ENCODE results near the gene PLSCR1.

The PLSCR1 gene

GRCh38 chr3:146544002-146544928 lies at the start of gene PLSCR1:
Gene PLSCR1 (minus strand): TSS chr3:146544607. CDS start chr3:146536552, 8,055 bp downstream.
- DNase-seq: peak; percentile 88

DNA sequence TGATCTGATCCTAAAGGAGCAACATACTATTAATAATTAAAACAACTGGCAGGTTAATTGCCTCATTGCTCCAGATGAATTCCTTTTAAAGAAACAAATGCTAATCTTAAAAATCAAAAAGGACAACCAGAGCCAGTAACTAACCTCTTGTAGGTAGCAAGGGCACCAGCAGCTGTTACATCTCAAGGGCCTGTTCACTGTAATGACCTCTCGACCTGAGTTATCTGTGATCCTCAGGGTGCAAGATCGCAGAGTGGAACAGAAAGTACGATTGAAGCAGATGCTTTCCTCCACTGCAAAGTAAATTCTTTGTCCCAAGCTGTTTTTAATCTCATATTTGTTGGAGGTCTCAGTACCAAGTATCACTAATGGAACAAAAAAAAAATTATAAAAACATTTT lies 49.4 kb upstream of the PLSCR1 start:
- no peak for DNase-seq

GRCh38 chr3:146590521-146590920 lies 46.1 kb upstream of the PLSCR1 start:
- DNase-seq: no peak

GRCh38 chr3:146589899-146590508 lies 45.6 kb upstream of the PLSCR1 start:
- DNase-seq: no peak

GRCh38 chr3:146585156-146585555 lies 40.7 kb upstream of the PLSCR1 start:
- DNase-seq: no peak

- no peak for DNase-seq
These were observed 37.6 kb upstream of the PLSCR1 start for GRCh38 chr3:146581951-146582467.

- DNase-seq: no peak
These were observed 36.7 kb upstream of the PLSCR1 start for GRCh38 chr3:146581080-146581601.

- DNase-seq: no peak
These were observed 33.3 kb upstream of the PLSCR1 start for GRCh38 chr3:146577662-146578061.

DNA sequence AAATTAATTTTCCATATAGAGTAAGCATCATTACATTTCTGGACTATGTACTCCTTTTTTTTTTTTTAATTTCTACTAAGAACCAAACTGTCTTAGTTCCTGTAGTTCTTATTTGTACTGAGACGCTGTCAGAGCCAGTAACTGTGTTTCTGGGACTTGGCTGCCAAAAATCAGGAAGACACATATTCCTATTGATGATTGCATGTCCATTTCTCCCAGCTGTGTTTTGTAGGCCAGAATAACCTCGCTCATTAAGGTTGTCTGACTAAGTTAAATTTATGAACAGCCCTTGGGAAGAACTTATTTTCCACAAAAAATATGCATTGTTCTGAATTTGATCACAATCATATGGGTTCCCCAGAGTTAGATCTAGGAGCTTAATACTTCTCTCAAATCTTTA lies 31.2 kb upstream of the PLSCR1 start:
- no peak for DNase-seq

DNA sequence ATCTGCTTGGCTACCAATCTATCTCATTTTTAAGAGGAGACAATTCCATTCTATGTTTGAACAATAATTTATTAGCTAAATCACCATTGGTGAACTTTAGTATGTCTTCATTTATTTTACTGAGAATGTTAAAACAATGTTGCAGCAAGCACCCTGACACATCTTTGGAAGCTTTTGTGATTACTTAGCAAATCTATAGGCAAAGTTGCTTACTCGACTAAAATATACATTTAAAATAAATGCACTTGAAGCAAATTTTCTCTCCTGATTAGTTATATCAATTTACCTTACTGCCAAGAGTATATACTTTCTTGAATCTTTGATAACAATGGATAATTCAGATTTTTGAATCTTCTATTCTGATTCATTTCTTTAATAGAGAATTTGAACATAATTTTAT lies 29.8 kb upstream of the PLSCR1 start:
- DNase-seq: no peak

GRCh38 chr3:146569314-146569713 lies 24.9 kb upstream of the PLSCR1 start:
- DNase-seq: no peak

- no peak for DNase-seq
These were observed 21.7 kb upstream of the PLSCR1 start for GRCh38 chr3:146566138-146566537.

- DNase-seq: no peak
These were observed 17.5 kb upstream of the PLSCR1 start for GRCh38 chr3:146561879-146562278.

- DNase-seq: no peak
These were observed 17.1 kb upstream of the PLSCR1 start for GRCh38 chr3:146561463-146561862.

DNA sequence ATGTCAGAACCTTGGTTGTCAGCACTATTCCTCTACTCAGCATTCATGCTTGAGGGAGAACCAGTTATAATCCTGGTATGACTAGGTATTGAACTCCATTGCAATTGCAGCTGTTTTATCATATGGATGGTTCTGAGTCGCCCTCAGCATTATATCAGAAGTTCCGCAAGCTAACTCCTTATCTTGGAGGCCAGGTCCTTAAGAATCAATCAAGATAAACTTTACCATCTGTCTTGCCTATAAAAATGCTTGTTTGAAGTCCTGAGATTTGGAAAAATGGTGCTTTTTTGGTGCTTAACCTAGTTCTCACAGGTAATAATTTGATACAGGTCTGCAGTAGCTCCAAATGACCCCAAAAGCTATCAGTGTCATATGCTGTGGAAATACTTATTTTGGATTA lies 16.3 kb upstream of the PLSCR1 start:
- no peak for DNase-seq

DNA sequence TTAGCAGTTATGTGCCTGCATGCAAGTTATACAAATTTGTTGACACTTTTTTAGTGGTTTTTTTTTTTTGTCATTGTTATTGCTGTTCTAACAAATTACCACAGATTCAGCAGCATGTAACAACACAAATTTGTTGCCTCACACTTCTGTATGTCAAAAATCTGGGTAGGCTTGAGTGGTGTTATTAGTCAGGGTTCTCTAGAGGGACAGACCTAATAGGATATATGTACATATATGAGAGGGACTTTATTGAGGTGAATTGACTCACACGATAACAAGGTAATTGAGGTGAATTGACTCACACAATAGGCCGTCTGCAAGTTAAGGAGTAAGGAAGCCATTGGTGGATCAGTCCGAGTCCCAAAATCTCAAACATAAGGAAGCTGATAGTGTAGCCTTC lies 15.0 kb upstream of the PLSCR1 start:
- DNase-seq: no peak

- DNase-seq: no peak
These were observed 14.4 kb upstream of the PLSCR1 start for GRCh38 chr3:146558781-146559180.

- DNase-seq: no peak
These were observed 13.3 kb upstream of the PLSCR1 start for GRCh38 chr3:146557745-146558144.

DNA sequence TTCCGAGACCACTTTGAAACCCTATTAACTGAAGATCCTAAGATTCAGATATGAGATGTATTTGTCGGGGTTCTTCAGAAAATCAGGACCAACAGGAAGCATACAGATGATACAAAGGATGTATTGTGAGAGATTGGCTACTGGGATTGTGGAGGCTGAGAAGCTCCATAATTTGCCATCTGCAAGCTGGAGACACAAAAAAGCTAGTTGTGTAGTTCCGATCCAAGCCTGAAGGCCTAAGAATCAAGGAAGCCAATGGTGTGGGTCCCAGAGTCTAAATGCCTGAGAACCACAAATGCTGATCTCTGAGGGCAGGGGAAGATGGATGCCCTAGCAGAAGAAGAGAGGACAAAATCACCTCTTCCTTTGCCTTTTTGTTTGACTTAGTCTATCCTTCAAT lies 10.9 kb upstream of the PLSCR1 start:
- no peak for DNase-seq

- DNase-seq: no peak
These were observed 9.8 kb upstream of the PLSCR1 start for GRCh38 chr3:146554151-146554760.

DNA sequence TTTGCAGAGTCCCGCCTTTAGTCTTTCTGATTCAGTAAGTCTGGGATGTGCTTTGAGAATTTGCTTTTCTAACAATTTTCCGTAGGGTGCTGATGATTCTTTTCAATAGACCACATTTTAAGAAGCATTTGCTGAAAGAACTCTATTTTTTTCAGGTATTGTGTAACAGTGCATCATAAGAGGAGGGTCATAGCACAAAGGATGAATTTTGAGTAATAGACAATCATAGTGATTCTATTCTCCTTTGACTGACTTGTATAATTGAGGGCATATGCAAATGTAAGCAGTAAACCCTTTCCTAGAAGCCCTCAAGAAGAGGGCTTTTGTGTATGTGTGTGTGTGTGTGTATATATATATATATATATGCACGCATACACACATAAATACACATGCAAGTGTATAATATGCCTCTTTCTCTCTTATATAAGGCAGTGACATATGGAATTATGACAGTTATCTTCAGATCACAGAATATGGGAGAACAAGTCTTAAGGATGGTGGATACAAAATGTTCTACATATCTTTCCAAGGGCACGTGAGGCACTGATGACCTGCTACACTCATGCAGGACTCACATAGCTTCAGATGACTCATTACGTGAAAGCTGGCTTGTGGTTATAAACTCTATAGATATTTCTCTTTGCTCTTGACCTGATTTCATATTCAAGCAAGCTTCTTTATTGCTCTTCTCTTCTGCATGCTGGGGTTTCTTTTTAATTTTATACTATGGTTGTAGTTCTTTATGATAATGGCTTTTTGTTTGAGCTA lies 6.5 kb upstream of the PLSCR1 start:
- no peak for DNase-seq

DNA sequence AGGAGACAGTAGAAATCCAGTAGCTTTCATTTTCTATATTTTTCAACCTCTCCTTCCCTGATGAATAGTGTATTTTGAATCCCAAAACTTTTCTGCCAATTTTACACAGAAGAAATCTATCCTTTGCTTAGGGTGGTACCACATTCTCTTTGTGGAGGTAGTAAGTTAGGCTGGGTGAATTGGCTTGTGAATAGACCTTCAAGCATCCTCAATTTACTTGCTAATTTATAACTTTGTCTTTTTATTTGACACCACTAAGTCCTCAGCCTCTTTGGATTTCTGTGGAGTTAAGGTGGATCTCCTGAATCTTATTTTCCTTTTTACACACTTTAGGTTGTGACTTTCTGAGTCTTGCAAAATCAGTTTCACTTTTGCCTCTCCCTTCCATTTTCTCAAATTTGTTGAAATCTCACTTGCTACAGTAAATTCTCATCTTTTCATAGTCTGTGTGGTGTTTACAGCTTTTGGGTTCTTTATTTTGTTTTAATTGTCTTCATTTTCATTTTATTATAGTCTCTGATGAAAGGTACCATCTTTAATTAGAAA lies 5.7 kb upstream of the PLSCR1 start:
- no peak for DNase-seq
